RWPE1 (cell line): ENCODE results near the gene TDP1.
A peak's percentile ranks its signal among the peaks of the same experiment; 100 is the strongest.

ENCODE experiments used
- CTCF ChIA-PET: fragments of 350-600 bp; sonication (Branson Sonifier 250); formaldehyde crosslinking; extraction: SDS; loops from one replicate; lab custom pipeline; 2021; lab: Yijun Ruan, JAX
- POLR2A ChIA-PET: fragments of 400-600 bp; formaldehyde crosslinking; extraction: SDS; loops from one replicate; lab custom pipeline; 2020; ENCODE audit warnings: antibody characterized with exemption; ENCODE audit not compliant: low non-redundant PET; lab: Yijun Ruan, JAX
- DNase-seq: peaks from one replicate; pipeline ENCODE4 v3.0.0; 2012; ENCODE audit warnings: low spot score
- H3K27ac ChIP-seq: fragments of 450-650 bp; 2 replicates; pipeline ENCODE4 v1.5.1; 2017
- TF ChIP-seq, protein P1 (sequence below): fragments of 450-650 bp; conservative IDR thresholded peaks from 2 replicates; pipeline ENCODE4 v1.5.1; 2017; ENCODE audit warnings: low read depth, mild to moderate bottlenecking

The TDP1 gene

DNA sequence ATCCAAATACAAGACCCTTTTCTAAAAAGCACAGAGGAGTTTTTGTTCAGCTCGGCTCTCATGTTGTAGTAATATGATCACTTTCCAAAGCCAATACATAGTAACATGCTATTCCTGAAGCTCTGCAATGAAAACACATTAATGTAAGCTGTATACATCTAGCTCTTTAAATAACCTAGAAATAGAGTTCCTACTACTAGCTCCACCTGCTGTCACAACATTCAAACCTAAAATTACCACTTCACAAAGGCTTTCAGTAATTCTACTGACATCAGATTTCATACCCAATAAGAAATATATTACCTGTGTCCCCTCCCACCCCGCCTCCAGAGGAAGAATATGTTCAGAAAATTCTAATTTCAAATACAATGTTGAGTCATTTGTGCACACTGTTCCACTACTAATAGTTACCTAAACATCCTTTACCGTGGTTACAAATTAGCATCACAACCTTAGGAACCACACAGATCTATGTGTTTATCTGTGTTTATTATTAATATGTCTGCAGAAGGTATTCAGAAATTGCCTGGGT is 19.0 kb upstream of the TDP1 start:
- ChIA-PET POLR2A (no interaction called here), CTCF (interaction anchor here (0.8 to 1.1 kb wide), 4 partner anchors 13 to 908 kb away, joined by 3 to 5 read pairs (median 4); partner anchors contain the start of gene EFCAB11)
- DNase-seq: no peak
- TF ChIP-seq, protein P1, sequence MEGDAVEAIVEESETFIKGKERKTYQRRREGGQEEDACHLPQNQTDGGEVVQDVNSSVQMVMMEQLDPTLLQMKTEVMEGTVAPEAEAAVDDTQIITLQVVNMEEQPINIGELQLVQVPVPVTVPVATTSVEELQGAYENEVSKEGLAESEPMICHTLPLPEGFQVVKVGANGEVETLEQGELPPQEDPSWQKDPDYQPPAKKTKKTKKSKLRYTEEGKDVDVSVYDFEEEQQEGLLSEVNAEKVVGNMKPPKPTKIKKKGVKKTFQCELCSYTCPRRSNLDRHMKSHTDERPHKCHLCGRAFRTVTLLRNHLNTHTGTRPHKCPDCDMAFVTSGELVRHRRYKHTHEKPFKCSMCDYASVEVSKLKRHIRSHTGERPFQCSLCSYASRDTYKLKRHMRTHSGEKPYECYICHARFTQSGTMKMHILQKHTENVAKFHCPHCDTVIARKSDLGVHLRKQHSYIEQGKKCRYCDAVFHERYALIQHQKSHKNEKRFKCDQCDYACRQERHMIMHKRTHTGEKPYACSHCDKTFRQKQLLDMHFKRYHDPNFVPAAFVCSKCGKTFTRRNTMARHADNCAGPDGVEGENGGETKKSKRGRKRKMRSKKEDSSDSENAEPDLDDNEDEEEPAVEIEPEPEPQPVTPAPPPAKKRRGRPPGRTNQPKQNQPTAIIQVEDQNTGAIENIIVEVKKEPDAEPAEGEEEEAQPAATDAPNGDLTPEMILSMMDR: no peak
- no peak overlapping the region for H3K27ac ChIP-seq

DNA sequence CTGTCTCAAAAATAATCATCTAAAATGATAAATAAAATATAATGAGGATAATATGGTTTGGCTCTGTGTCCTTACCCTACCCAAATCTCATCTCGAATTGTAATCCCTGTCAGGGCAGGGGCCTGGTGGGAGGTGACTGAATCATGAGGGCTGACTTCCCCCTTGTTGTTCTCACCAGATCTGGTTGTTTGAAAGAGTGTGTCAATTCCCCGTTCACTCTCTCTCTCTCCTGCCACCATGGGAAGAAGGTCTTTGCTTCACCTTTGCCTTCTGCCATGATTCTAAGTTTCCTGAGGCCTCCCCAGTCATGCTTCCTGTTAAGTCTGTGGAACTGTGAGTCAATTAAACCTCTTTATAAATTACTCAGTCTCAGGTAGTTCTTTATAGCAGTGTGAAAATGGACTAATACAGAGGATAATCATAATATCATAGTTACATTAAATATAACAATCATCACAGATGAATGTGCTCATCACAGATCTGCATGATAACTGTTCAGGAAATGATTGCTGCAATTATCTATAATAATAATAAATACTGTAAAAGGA is 13.8 kb upstream of the TDP1 start:
- CTCF ChIA-PET: interaction anchor here (0.6 kb wide), 2 partner anchors 11 to 384 kb away, joined by 3 read pairs; no protein-coding TSS in a partner anchor
- POLR2A ChIA-PET: no interaction called here
- TF ChIP-seq, protein P1: no peak
- no peak for DNase-seq
- H3K27ac ChIP-seq: no peak overlapping the region

DNA sequence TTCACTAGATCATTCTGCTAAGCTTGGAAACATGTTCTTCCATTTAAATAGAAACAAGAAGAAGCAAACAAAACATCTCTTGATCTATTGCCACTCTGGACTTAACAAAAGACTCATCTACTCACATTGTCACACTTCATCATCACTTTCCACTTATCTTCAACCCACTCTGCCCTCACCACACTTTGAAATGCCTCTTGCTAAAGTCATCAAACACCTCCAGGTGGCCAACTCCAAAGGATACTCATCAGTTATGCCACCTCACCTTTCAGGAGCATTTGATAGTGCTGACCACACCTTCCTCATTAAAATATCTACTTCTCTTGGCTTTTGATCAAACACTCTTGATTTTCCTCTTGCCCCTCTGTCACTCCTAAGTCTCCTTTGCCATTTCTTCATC is 8.4 kb upstream of the TDP1 start:
- H3K27ac ChIP-seq: no peak overlapping the region
- ChIA-PET POLR2A (no interaction called here), CTCF (no interaction called here)
- no peak for DNase-seq
- TF ChIP-seq, protein P1: no peak

DNA sequence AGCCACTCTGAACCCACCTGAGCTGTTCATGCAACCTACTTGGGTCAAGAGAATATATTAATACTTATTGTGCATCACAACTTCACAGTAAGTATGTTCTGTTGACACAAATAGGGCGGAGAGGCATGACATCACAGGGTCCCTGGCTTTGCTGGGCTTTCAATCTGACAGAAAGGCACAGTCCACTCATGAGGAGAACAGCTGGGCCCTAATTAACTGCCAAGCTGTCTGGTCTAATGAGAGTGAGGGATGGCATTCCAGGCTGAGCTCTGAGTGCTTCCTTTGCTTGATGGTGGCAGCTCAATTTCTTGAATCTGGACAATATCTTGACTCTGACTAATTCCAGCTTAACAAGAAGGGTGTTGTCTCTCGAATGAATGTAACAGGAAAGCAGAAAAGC is 3.2 kb upstream of the TDP1 start:
- TF ChIP-seq, protein P1: no peak
- CTCF ChIA-PET: interaction anchor here (0.6 kb wide), 1 partner anchor 524 kb away, joined by 3 read pairs; no protein-coding TSS in a partner anchor
- no peak for DNase-seq
- H3K27ac ChIP-seq: no peak overlapping the region
- POLR2A ChIA-PET: no interaction called here

DNA sequence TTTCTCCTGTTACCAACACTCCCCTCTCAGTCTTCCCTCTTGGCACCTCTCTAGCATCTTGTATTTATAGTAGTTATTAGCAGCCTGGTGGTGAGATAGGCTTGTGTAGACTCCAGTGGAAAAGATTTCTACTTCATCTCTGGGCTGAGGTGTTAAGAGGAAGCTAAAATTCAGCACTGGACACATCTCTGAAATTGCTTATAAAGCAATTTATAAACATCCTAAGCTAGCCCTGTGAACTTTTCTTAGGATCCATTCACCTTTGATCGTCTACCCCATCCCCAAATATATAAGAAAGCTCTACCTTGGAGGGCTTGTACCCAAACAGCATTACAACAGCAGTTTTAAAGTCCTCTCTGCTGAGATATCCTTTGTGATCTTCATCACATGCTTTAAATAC is 2.1 kb upstream of the TDP1 start:
- no peak for DNase-seq
- no peak overlapping the region for H3K27ac ChIP-seq
- ChIA-PET CTCF (interaction anchor here (0.7 to 1.5 kb wide), 4 partner anchors 15 to 927 kb away, joined by 3 to 9 read pairs (median 4); no protein-coding TSS in a partner anchor), POLR2A (no interaction called here)
- TF ChIP-seq, protein P1: no peak

DNA sequence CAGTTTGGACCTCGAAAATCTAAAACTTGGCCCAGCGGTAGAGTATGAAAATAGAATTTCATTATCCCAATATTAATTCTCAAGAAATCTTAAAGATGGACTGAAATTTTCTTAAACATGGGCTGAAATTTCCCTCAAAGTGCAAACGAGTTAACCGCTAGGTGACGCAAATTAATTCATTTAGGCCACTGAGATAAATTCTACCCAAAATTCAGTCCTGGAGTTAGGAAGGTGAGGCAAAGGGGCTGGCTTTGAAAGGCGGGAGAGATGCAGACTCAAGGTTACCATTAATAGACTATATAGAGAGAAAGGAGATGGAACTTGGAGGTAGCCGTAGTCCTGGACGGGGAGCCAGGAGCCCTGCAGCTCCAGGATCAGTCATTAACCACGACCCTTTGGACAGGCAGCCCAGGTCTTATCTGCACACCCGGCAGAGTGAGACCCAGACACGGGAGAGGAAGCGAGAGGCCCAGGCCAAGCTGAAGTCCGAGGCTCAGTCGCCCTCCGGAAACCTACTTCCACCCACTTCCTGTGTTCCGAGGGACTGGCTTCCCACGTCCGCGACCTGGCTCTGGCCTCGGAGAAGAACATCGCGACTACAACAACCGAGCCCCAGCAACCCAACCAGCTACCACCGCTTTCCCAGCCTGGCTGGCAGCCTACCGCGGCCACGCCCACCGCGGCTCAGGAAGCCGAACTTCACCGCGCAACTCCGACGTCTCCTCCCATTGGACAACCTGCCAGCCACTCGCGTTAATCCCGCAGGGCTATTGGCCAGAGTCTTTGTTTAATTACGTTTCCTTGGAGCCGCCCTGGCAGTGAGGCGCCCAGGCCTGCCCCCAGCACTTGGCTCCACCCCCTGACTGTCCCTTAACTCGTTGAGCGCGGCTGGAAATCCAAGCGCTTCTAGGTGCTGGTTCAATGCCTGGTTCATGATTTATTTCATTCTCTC is 1.4 kb upstream of the TDP1 start, which contains the start of gene EFCAB11:
Gene EFCAB11, minus strand, starts transcription at position 661 of the 952 bp plus-strand sequence. Its CDS starts 70 bp downstream, at position 591.
- DNase-seq: peak; percentile 96
- peak within 1 kb of the TSS; percentile 92 for H3K27ac ChIP-seq
- ChIA-PET CTCF (interaction anchor here (0.6 to 1.5 kb wide), 7 partner anchors 15 to 927 kb away, joined by 3 to 9 read pairs (median 3); no protein-coding TSS in a partner anchor), POLR2A (interaction anchor here (0.5 kb wide), 1 partner anchor 347 kb away, joined by 9 read pairs; no protein-coding TSS in a partner anchor)
- TF ChIP-seq, protein P1: peak; percentile 55
